PC-3 (cell line): Measurements from ENCODE around the gene RARA. TPM values are rescaled to one million over a fixed set of nuclear protein-coding genes. Genes with fewer than 3 reads are reported as not detected.
A peak's percentile ranks its signal among the peaks of the same experiment; 100 is the strongest.

Experiments used
- ATAC-seq: fragments of 200-7000 bp; cut with Tn5 transposase; 2 replicates; pipeline ENCODE4 v1.9.1; 2020; ENCODE audit warnings: mild to moderate bottlenecking, moderate library complexity
- BruUV-seq: library from RNA; stranded (reverse); fragments of 400-500 nt; replicated peaks from 2 replicates; lab custom pipeline; 2021; lab: Mats Ljungman, UMichigan
- CTCF ChIA-PET: fragments of 300-600 bp; sonication (Branson Sonifier 250); formaldehyde crosslinking; loops from one replicate; lab custom pipeline; 2022; ENCODE audit warnings: antibody characterized with exemption; lab: Charles Lee
- POLR2A ChIA-PET: fragments of 300-600 bp; sonication (Branson Sonifier 250); formaldehyde crosslinking; loops from one replicate; lab custom pipeline; 2022; ENCODE audit warnings: antibody characterized with exemption; ENCODE audit not compliant: unreplicated experiment; lab: Charles Lee
- DNase-seq: peaks from one replicate; pipeline ENCODE4 v3.0.0-alpha.2; 2015
- H2AFZ ChIP-seq: fragments of 300-600 bp; sonication (generic); 2 replicates; pipeline ENCODE4 v1.6.0; 2016; ENCODE audit warnings: antibody characterized with exemption, low read length
- H3F3A ChIP-seq: fragments of 300-600 bp; sonication (generic); one replicate; pipeline ENCODE4 v1.6.0; 2017; ENCODE audit warnings: antibody characterized with exemption, low read length, control low read depth, mild to moderate bottlenecking; ENCODE audit not compliant: unreplicated experiment
- H3K27ac ChIP-seq: fragments of 300-600 bp; sonication (generic); 2 replicates; pipeline ENCODE4 v1.5.1; 2016; ENCODE audit warnings: mild to moderate bottlenecking, low read length
- H3K27me3 ChIP-seq: fragments of 300-600 bp; sonication (generic); 2 replicates; pipeline ENCODE4 v1.6.1; 2016; ENCODE audit warnings: low read length, mixed read lengths
- H3K36me3 ChIP-seq: fragments of 300-600 bp; sonication (generic); 2 replicates; pipeline ENCODE4 v1.6.1; 2016; ENCODE audit warnings: low read depth, mixed run types, low read length, mixed read lengths
- H3K4me1 ChIP-seq: fragments of 300-600 bp; sonication (generic); 2 replicates; pipeline ENCODE4 v1.5.1; 2016; ENCODE audit warnings: low read length; ENCODE audit not compliant: insufficient read depth
- H3K4me2 ChIP-seq: fragments of 300-600 bp; sonication (generic); 2 replicates; pipeline ENCODE4 v1.6.0; 2016; ENCODE audit warnings: low read length
- H3K4me3 ChIP-seq: fragments of 300-600 bp; sonication (generic); 2 replicates; pipeline ENCODE4 v1.5.1; 2016; ENCODE audit warnings: mild to moderate bottlenecking, low read length, mixed read lengths
- H3K79me2 ChIP-seq: fragments of 300-600 bp; sonication (generic); 2 replicates; pipeline ENCODE4 v1.6.1; 2017; ENCODE audit warnings: low read length, mixed read lengths
- H3K9ac ChIP-seq: fragments of 300-600 bp; sonication (generic); 2 replicates; pipeline ENCODE4 v1.6.0; 2016; ENCODE audit warnings: mild to moderate bottlenecking, low read length
- H3K9me2 ChIP-seq: fragments of 300-600 bp; sonication (generic); replicated peaks from 2 replicates; pipeline ENCODE4 v1.6.1; 2016; ENCODE audit warnings: mixed run types, low read length, mixed read lengths
- H3K9me3 ChIP-seq: fragments of 300-600 bp; sonication (generic); 2 replicates; pipeline ENCODE4 v1.6.1; 2016; ENCODE audit warnings: low read length, mixed read lengths
- H4K20me1 ChIP-seq: fragments of 300-600 bp; sonication (generic); 2 replicates; pipeline ENCODE4 v1.6.1; 2016; ENCODE audit warnings: low read length, mixed read lengths
- EZH2 ChIP-seq: fragments of 300-600 bp; sonication (generic); IDR thresholded peaks from one replicate; pipeline ENCODE4 v1.6.1; 2017; ENCODE audit warnings: antibody characterized with exemption, mild to moderate bottlenecking, low read length; ENCODE audit not compliant: unreplicated experiment
- EZH2phosphoT487 ChIP-seq: fragments of 300-600 bp; sonication (generic); IDR thresholded peaks from 2 replicates; pipeline ENCODE4 v1.6.1; 2018; ENCODE audit warnings: mild to moderate bottlenecking, antibody characterized with exemption, low read length, borderline replicate concordance
- intact Hi-C: fragments of 100-400 bp; cut with micrococcal nuclease; formaldehyde crosslinking; loops from 2 replicates; pipeline ENCODE4 v1.9.0; 2023
- total RNA-seq: library from RNA; depleted of rRNA; stranded (reverse); fragments of >200 nt; gene quantifications from 2 replicates; pipeline ENCODE4 v1.2.3, GENCODE V29; 2014
- TF ChIP-seq, protein P1 (sequence below): fragments of 300-600 bp; sonication (generic); conservative IDR thresholded peaks from 2 replicates; pipeline ENCODE4 v1.5.1; 2017; ENCODE audit warnings: antibody characterized with exemption, low read depth, mild to moderate bottlenecking, low read length

The RARA gene
- total RNA-seq, 1 experiment from 2014 or later, result 19.6 TPM

DNA sequence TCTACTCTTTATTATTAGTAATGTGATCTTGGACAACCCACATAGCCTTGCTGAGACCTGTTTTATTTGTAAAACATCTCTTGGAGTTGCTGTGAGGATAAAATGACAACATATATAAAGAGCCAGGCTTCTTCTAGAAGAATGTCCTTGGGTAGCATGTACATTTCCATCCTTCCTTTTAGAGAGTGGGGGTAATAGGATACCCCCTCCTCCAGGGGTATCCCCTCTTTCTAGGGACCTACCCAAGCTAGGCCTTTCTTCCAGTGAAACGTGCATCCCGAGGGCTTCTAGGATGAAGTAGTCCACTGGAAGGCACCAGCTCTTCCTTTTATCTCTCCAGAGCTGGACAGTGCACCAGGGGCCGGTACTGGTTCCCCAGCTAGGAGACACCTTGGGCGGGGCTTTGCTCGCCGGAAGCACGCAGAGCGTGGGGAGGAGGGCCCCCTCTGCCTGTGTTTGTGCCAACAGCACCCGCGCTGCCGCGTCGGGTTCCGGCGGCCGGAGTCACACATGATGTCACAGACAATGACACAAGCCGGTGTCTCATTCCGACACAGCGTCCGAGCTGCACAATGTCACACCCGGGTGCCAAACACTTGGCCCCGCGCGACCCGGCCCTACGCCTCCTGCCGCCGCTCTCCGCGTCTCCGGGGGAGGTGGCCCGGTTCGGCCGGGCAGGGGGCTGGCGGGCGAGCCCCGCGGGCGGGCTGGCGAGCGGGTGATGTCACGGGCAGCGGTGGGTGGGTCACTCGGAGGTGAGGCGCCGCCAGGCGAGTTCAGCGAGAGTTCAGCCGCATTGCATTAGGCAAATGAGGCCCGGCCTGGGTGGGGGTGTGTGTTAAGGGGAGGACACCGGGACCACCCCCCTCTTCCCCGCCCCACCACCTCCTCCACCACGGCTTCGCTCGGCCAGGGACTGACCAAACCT is 32.2 kb downstream of the RARA start:
- TSS peak; percentile 55 for BruUV-seq
- no peaks in the 10 kb centered on the region for H3K36me3 ChIP-seq
- DNase-seq, result peak; percentile 74
- ChIA-PET POLR2A (interaction anchor here (0.6 kb wide), 1 partner anchor 22 kb away, joined by 3 read pairs; no protein-coding TSS in a partner anchor), CTCF (no interaction called here)
- TF ChIP-seq, protein P1, sequence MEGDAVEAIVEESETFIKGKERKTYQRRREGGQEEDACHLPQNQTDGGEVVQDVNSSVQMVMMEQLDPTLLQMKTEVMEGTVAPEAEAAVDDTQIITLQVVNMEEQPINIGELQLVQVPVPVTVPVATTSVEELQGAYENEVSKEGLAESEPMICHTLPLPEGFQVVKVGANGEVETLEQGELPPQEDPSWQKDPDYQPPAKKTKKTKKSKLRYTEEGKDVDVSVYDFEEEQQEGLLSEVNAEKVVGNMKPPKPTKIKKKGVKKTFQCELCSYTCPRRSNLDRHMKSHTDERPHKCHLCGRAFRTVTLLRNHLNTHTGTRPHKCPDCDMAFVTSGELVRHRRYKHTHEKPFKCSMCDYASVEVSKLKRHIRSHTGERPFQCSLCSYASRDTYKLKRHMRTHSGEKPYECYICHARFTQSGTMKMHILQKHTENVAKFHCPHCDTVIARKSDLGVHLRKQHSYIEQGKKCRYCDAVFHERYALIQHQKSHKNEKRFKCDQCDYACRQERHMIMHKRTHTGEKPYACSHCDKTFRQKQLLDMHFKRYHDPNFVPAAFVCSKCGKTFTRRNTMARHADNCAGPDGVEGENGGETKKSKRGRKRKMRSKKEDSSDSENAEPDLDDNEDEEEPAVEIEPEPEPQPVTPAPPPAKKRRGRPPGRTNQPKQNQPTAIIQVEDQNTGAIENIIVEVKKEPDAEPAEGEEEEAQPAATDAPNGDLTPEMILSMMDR, result no peak
- TF ChIP-seq EZH2phosphoT487 (no peak), EZH2 (no peak)
- peak overlapping the region; percentile 69; the same call in 1 of the 2 replicates for H2AFZ ChIP-seq
- H3K79me2 ChIP-seq, result peaks cover 7% of the 10 kb centered on the region; the same call in 1 of the 2 replicates
- peak overlapping the region; percentile 61 for H3K27ac ChIP-seq
- intact Hi-C loops, result loop anchor here (2.0 to 5.0 kb wide), 2 partner anchors 24 to 39 kb away; no protein-coding TSS in a partner anchor
- H3K9me2 ChIP-seq, result no peaks in the 10 kb centered on the region
- H3K4me3 ChIP-seq, result peak overlapping the region; percentile 78
- H4K20me1 ChIP-seq, result no peaks in the 10 kb centered on the region
- no peaks in the 10 kb centered on the region for H3F3A ChIP-seq
- peak overlapping the region; percentile 71 for H3K9ac ChIP-seq
- ATAC-seq, result peak; percentile 73
- no peaks in the 10 kb centered on the region for H3K9me3 ChIP-seq
- no peaks in the 10 kb centered on the region for H3K27me3 ChIP-seq
- H3K4me1 ChIP-seq, result peaks cover 7% of the 10 kb centered on the region
- H3K4me2 ChIP-seq, result peak overlapping the region; percentile 90

- Histone ChIP-seq H3K36me3 (no peaks in the 10 kb centered on the region), H4K20me1 (no peaks in the 10 kb centered on the region), H3K9ac (peak overlapping the region; percentile 71), H3K4me3 (peak overlapping the region; percentile 78), H3K27ac (peak overlapping the region; percentile 61), H3F3A (no peaks in the 10 kb centered on the region), H3K79me2 (peaks cover 8% of the 10 kb centered on the region; the same call in 1 of the 2 replicates), H3K27me3 (no peaks in the 10 kb centered on the region), H3K9me2 (no peaks in the 10 kb centered on the region), H2AFZ (peak overlapping the region; percentile 69; the same call in 1 of the 2 replicates), H3K9me3 (no peaks in the 10 kb centered on the region), H3K4me2 (peak overlapping the region; percentile 90), H3K4me1 (peaks cover 7% of the 10 kb centered on the region)
- DNase-seq, result peak; percentile 41
- ChIA-PET POLR2A (no interaction called here), CTCF (no interaction called here)
- ATAC-seq, result peak; percentile 48
- intact Hi-C loops, result loop anchor here (2.0 to 5.0 kb wide), 2 partner anchors 25 to 40 kb away; no protein-coding TSS in a partner anchor
- TF ChIP-seq, protein P1, result no peak
- TF ChIP-seq EZH2phosphoT487, result no peak
- no peak for TF ChIP-seq EZH2
- BruUV-seq, result no TSS peak
These were observed 33.0 kb downstream of the RARA start for GRCh38 chr17:40341808-40342503.
